Measurements from ENCODE around the gene SORCS1. TPM values are rescaled to one million over a fixed set of nuclear protein-coding genes. Genes with fewer than 3 reads are reported as not detected.

Gene SORCS1
- total and polyA plus RNA-seq, 2 experiments from 2014 or later, result not detected

GRCh38 chr10:106643473-106643872 lies 521.0 kb downstream of the SORCS1 start:
- no peaks in the 10 kb centered on the region for H3K9me2 ChIP-seq (ENCODE audit: insufficient read depth)
- H2AFZ ChIP-seq, result no peak overlapping the region
- H3K4me2 ChIP-seq (ENCODE audit: unreplicated experiment), result no peak overlapping the region
- H3K4me1 ChIP-seq (ENCODE audit: insufficient read depth), result no peaks in the 10 kb centered on the region
- H3F3A ChIP-seq (ENCODE audit: insufficient read depth), result no peaks in the 10 kb centered on the region
- TF ChIP-seq EZH2 (IDR thresholded peaks at IDR 0.05; ENCODE audit: insufficient read depth, poor library complexity, severe bottlenecking), result no peak
- TF ChIP-seq EZH2phosphoT487 (IDR thresholded peaks at IDR 0.05; ENCODE audit: insufficient read depth, low read depth), result no peak
- in situ Hi-C loops (cut with MboI), result no loop called here
- H3K79me2 ChIP-seq (ENCODE audit: insufficient read depth), result no peaks in the 10 kb centered on the region
- no peaks in the 10 kb centered on the region for H4K20me1 ChIP-seq (ENCODE audit: insufficient read depth)
- no peak overlapping the region for H3K9ac ChIP-seq
- H3K4me3 ChIP-seq, result no peak overlapping the region
- no peaks in the 10 kb centered on the region for H3K27me3 ChIP-seq (replicated peaks; ENCODE audit: insufficient read depth)
- WGBS, 2 experiments (ENCODE audit: low coverage in 1 of 2, low lambda C conversion rate in 2 of 2, missing lambda C conversion rate in 2 of 2), result 15 to 27% methylated on average over 1 of the region's 1 CpG
- no peak overlapping the region for H3K27ac ChIP-seq
- no peaks in the 10 kb centered on the region for H3K9me3 ChIP-seq (ENCODE audit: low read depth)
- H3K36me3 ChIP-seq (ENCODE audit: low read depth), result no peaks in the 10 kb centered on the region
- no peak for DNase-seq

GRCh38 chr10:106637873-106638272 lies 526.6 kb downstream of the SORCS1 start:
- H3K9ac ChIP-seq, result no peak overlapping the region
- TF ChIP-seq EZH2phosphoT487 (IDR thresholded peaks at IDR 0.05; ENCODE audit: insufficient read depth, low read depth), result no peak
- no peak for TF ChIP-seq EZH2 (IDR thresholded peaks at IDR 0.05; ENCODE audit: insufficient read depth, poor library complexity, severe bottlenecking)

GRCh38 chr10:106636766-106637491 lies 527.6 kb downstream of the SORCS1 start:
- no peak overlapping the region for H3K9ac ChIP-seq
- no peaks in the 10 kb centered on the region for H3K4me1 ChIP-seq (ENCODE audit: insufficient read depth)
- H2AFZ ChIP-seq, result no peak overlapping the region
- no peaks in the 10 kb centered on the region for H3K27me3 ChIP-seq (replicated peaks; ENCODE audit: insufficient read depth)
- no peaks in the 10 kb centered on the region for H3K36me3 ChIP-seq (ENCODE audit: low read depth)
- H3K4me3 ChIP-seq, result no peak overlapping the region
- H3K27ac ChIP-seq, result no peak overlapping the region
- no peak overlapping the region for H3K4me2 ChIP-seq (ENCODE audit: unreplicated experiment)
- no peaks in the 10 kb centered on the region for H3K9me3 ChIP-seq (ENCODE audit: low read depth)
- no peaks in the 10 kb centered on the region for H3K9me2 ChIP-seq (ENCODE audit: insufficient read depth)
- H3F3A ChIP-seq (ENCODE audit: insufficient read depth), result no peaks in the 10 kb centered on the region
- WGBS, 2 experiments (ENCODE audit: low coverage in 1 of 2, low lambda C conversion rate in 2 of 2, missing lambda C conversion rate in 2 of 2), result 20 to 27% methylated on average over 4 of the region's 4 CpGs
- in situ Hi-C loops (cut with MboI), result no loop called here
- no peak for DNase-seq
- no peaks in the 10 kb centered on the region for H4K20me1 ChIP-seq (ENCODE audit: insufficient read depth)
- H3K79me2 ChIP-seq (ENCODE audit: insufficient read depth), result no peaks in the 10 kb centered on the region
- TF ChIP-seq EZH2phosphoT487 (IDR thresholded peaks at IDR 0.05; ENCODE audit: insufficient read depth, low read depth) (no peak), EZH2 (IDR thresholded peaks at IDR 0.05; ENCODE audit: insufficient read depth, poor library complexity, severe bottlenecking) (no peak)

More at GRCh38 chr10:106637873-106638272, 526.6 kb downstream of the SORCS1 start:
- Histone ChIP-seq H4K20me1 (ENCODE audit: insufficient read depth) (no peaks in the 10 kb centered on the region), H3K27me3 (replicated peaks; ENCODE audit: insufficient read depth) (no peaks in the 10 kb centered on the region), H3K79me2 (ENCODE audit: insufficient read depth) (no peaks in the 10 kb centered on the region), H3K27ac (no peak overlapping the region), H3K4me1 (ENCODE audit: insufficient read depth) (no peaks in the 10 kb centered on the region), H3F3A (ENCODE audit: insufficient read depth) (no peaks in the 10 kb centered on the region), H3K9me3 (ENCODE audit: low read depth) (no peaks in the 10 kb centered on the region), H3K36me3 (ENCODE audit: low read depth) (no peaks in the 10 kb centered on the region), H2AFZ (no peak overlapping the region), H3K9me2 (ENCODE audit: insufficient read depth) (no peaks in the 10 kb centered on the region), H3K4me2 (ENCODE audit: unreplicated experiment) (no peak overlapping the region), H3K4me3 (no peak overlapping the region)
- no peak for DNase-seq
- in situ Hi-C loops (cut with MboI), result no loop called here

GRCh38 chr10:106635947-106636346 lies 528.6 kb downstream of the SORCS1 start:
- Histone ChIP-seq H3F3A (ENCODE audit: insufficient read depth) (no peaks in the 10 kb centered on the region), H3K27me3 (replicated peaks; ENCODE audit: insufficient read depth) (no peaks in the 10 kb centered on the region), H3K9me3 (ENCODE audit: low read depth) (no peaks in the 10 kb centered on the region), H3K4me1 (ENCODE audit: insufficient read depth) (no peaks in the 10 kb centered on the region), H4K20me1 (ENCODE audit: insufficient read depth) (no peaks in the 10 kb centered on the region), H3K9me2 (ENCODE audit: insufficient read depth) (no peaks in the 10 kb centered on the region), H3K79me2 (ENCODE audit: insufficient read depth) (no peaks in the 10 kb centered on the region), H3K4me2 (ENCODE audit: unreplicated experiment) (no peak overlapping the region), H2AFZ (no peak overlapping the region), H3K9ac (no peak overlapping the region), H3K36me3 (ENCODE audit: low read depth) (no peaks in the 10 kb centered on the region), H3K4me3 (no peak overlapping the region), H3K27ac (no peak overlapping the region)
- WGBS, 2 experiments (ENCODE audit: low coverage in 1 of 2, low lambda C conversion rate in 2 of 2, missing lambda C conversion rate in 2 of 2), result 48 to 56% methylated on average over 6 of the region's 6 CpGs
- TF ChIP-seq EZH2 (IDR thresholded peaks at IDR 0.05; ENCODE audit: insufficient read depth, poor library complexity, severe bottlenecking) (no peak), EZH2phosphoT487 (IDR thresholded peaks at IDR 0.05; ENCODE audit: insufficient read depth, low read depth) (no peak)
- no peak for DNase-seq
- in situ Hi-C loops (cut with MboI), result no loop called here

All from GM23248 (cell line).